HepG2 (cell line): ENCODE measurements around the gene ATP7B. TPM values are rescaled to one million over a fixed set of nuclear protein-coding genes. Genes with fewer than 3 reads are reported as not detected.

Experiments
- ATAC-seq: fragments of 200-7000 bp; cut with Tn5 transposase; 3 replicates; pipeline ENCODE4 v1.9.1; 2020; ENCODE audit warnings: mild to moderate bottlenecking, moderate library complexity
- BruUV-seq: library from RNA; stranded (reverse); fragments of 400-500 nt; replicated peaks from 2 replicates; lab custom pipeline; 2021; lab: Mats Ljungman, UMichigan
- CTCF ChIA-PET: fragments of 300-600 bp; formaldehyde crosslinking; extraction: SDS; loops from one replicate; lab custom pipeline; 2021; ENCODE audit warnings: low total read pairs, inconsistent platforms, low intra/inter-chr PET ratio; lab: Yijun Ruan, JAX
- POLR2A ChIA-PET: fragments of 350-600 bp; sonication (Branson Sonifier 250); formaldehyde crosslinking; loops from one replicate; lab custom pipeline; 2020; ENCODE audit warnings: antibody characterized with exemption, inconsistent platforms; lab: Yijun Ruan, JAX
- DNase-seq: peaks from one replicate; pipeline ENCODE4 v3.0.0-alpha.2; 2015; ENCODE audit warnings: low spot score
- FAIRE-seq: peaks from 3 replicates; lab custom pipeline; 2011; peaks lifted over from hg19 to GRCh38; lab: Jason Lieb, UNC
- H2AFZ ChIP-seq: one replicate; pipeline ENCODE4 v1.6.1; 2011; ENCODE audit warnings: low read length, inconsistent platforms
- H3K27ac ChIP-seq: fragments of 300-600 bp; 3 replicates; pipeline ENCODE4 v1.8.0; 2011; ENCODE audit warnings: mixed run types, mild to moderate bottlenecking, mixed read lengths, low read length, inconsistent platforms; ENCODE audit not compliant: insufficient read depth; ENCODE audit errors: extremely low read length
- H3K27me3 ChIP-seq, 2 experiments: fragments of 200-600 bp in 1 of 2; 2 replicates in 1 of 2; 3 replicates in 1 of 2; pipeline versions ENCODE4 v1.6.0 to v1.8.0; 2011; ENCODE audit warnings: low read length in 2 of 2, mild to moderate bottlenecking in 2 of 2, moderate library complexity in 2 of 2, inconsistent platforms in 1 of 2; ENCODE audit not compliant: insufficient read depth in 2 of 2, control insufficient read depth in 1 of 2
- H3K36me3 ChIP-seq, 2 experiments: fragments of 200-600 bp in 1 of 2; replicated peaks in 1 of 2; 2 replicates in 1 of 2; 3 replicates in 1 of 2; pipeline versions ENCODE4 v1.5.1 to v1.8.0; 2011; ENCODE audit warnings: low read length in 2 of 2, inconsistent platforms in 1 of 2; ENCODE audit not compliant: insufficient read depth in 2 of 2, control insufficient read depth in 1 of 2
- H3K4me1 ChIP-seq: 2 replicates; pipeline ENCODE4 v1.5.1; 2012; ENCODE audit warnings: low read length, inconsistent platforms; ENCODE audit not compliant: insufficient read depth
- H3K4me2 ChIP-seq: 2 replicates; pipeline ENCODE4 v1.6.0; 2011; ENCODE audit warnings: low read depth, low read length, inconsistent platforms
- H3K4me3 ChIP-seq, 3 experiments: fragments of 200-600 bp in 1 of 3; sonication (generic), shearing (Covaris generic) in 1 of 3; replicated peaks in 1 of 3; 2 replicates each; pipeline ENCODE4 v1.5.1; 2011 to 2016; ENCODE audit warnings: low read length in 3 of 3, inconsistent platforms in 2 of 3, low read depth in 2 of 3, mild to moderate bottlenecking in 2 of 3, control low read depth in 1 of 3, mixed read lengths in 1 of 3; ENCODE audit not compliant: insufficient read depth in 1 of 3
- H3K79me2 ChIP-seq: one replicate; pipeline ENCODE4 v1.6.1; 2011; ENCODE audit warnings: low read length, inconsistent platforms; ENCODE audit not compliant: insufficient read depth
- H3K9ac ChIP-seq: 2 replicates; pipeline ENCODE4 v1.6.0; 2011; ENCODE audit warnings: mild to moderate bottlenecking, low read depth, low read length, inconsistent platforms; ENCODE audit not compliant: insufficient read depth
- H3K9me3 ChIP-seq: 2 replicates; pipeline ENCODE4 v1.5.1; 2012; ENCODE audit warnings: mild to moderate bottlenecking, low read length
- H4K20me1 ChIP-seq: 2 replicates; pipeline ENCODE4 v1.6.0; 2011; ENCODE audit warnings: inconsistent platforms, mild to moderate bottlenecking, low read length, moderate library complexity; ENCODE audit not compliant: insufficient read depth
- ELF1 ChIP-seq: sonication (generic); formaldehyde crosslinking; IDR thresholded peaks from 2 replicates; pipeline ENCODE4 v1.4.0; 2020; ENCODE audit warnings: missing genetic modification reagents
- FOXP1 ChIP-seq, 2 experiments: fragments of 450-650 bp in 1 of 2; IDR thresholded peaks; 2 replicates each; pipeline ENCODE4 v1.6.1; 2017 to 2018; ENCODE audit warnings: antibody characterized with exemption in 1 of 2
- GZF1 ChIP-seq: sonication (generic); formaldehyde crosslinking; IDR thresholded peaks from 2 replicates; pipeline ENCODE4 v1.5.1; 2020; ENCODE audit warnings: mild to moderate bottlenecking, missing genetic modification reagents
- HOXA7 ChIP-seq: sonication (generic); formaldehyde crosslinking; IDR thresholded peaks from 2 replicates; pipeline ENCODE4 v1.8.1; 2022; ENCODE audit warnings: mild to moderate bottlenecking, missing genetic modification reagents, moderate library complexity
- MYNN ChIP-seq: sonication (generic); formaldehyde crosslinking; IDR thresholded peaks from 2 replicates; pipeline ENCODE4 v1.4.0; 2020; ENCODE audit warnings: mild to moderate bottlenecking, low read depth, missing genetic modification reagents
- NR0B2 ChIP-seq: sonication (generic); formaldehyde crosslinking; IDR thresholded peaks from 2 replicates; pipeline ENCODE4 v1.4.0; 2020; ENCODE audit warnings: mild to moderate bottlenecking, missing genetic modification reagents
- NR2F2 ChIP-seq: IDR thresholded peaks from 2 replicates; pipeline ENCODE4 v1.6.1; 2012; ENCODE audit warnings: low read depth, inconsistent platforms, borderline replicate concordance
- PRDM15 ChIP-seq: sonication (generic); formaldehyde crosslinking; IDR thresholded peaks from 2 replicates; pipeline ENCODE4 v1.4.0; 2020; ENCODE audit warnings: missing genetic modification reagents
- RNF2 ChIP-seq: fragments of 450-650 bp; conservative IDR thresholded peaks from 2 replicates; pipeline ENCODE4 v1.6.1; 2016; ENCODE audit warnings: low read depth
- SMARCE1 ChIP-seq: fragments of 450-650 bp; IDR thresholded peaks from 2 replicates; pipeline ENCODE4 v1.6.1; 2017; ENCODE audit warnings: borderline replicate concordance
- ZFP37 ChIP-seq: sonication (generic); formaldehyde crosslinking; IDR thresholded peaks from 2 replicates; pipeline ENCODE4 v1.4.0; 2020; ENCODE audit warnings: missing genetic modification reagents, borderline replicate concordance
- ZNF432 ChIP-seq: sonication (generic); formaldehyde crosslinking; IDR thresholded peaks from 2 replicates; pipeline ENCODE4 v1.5.0; 2020; ENCODE audit warnings: missing genetic modification reagents, mild to moderate bottlenecking, borderline replicate concordance
- ZNF660 ChIP-seq: sonication (generic); formaldehyde crosslinking; IDR thresholded peaks from 2 replicates; pipeline ENCODE4 v1.5.1; 2020; ENCODE audit warnings: mild to moderate bottlenecking, low read depth, missing genetic modification reagents, borderline replicate concordance
- WGBS: methylation state at CpG from one replicate; pipeline ENCODE4 v1.1.6; 2017; ENCODE audit warnings: low lambda C conversion rate; 5-methylcytosine and 5-hydroxymethylcytosine counted together
- in situ Hi-C: cut with HindIII; loops from 2 replicates; pipeline ENCODE4 v1.10.0; 2017; ENCODE audit warnings: low pct_unique_long_range_greater_than_20kb; ENCODE audit not compliant: extremely low pct_ligation_motif_present
- intact Hi-C: fragments of 100-400 bp; cut with micrococcal nuclease; formaldehyde crosslinking; loops from one replicate; pipeline ENCODE4 v1.10.0; 2022; ENCODE audit not compliant: unreplicated experiment
- polyA plus RNA-seq, 8 experiments: library from polyadenylated mRNA; depleted of rRNA in 3 of 8; stranded (reverse) in 7 of 8; unstranded in 1 of 8; fragments of >200 nt; fragmentation: Illumina TruSeq in 4 of 8; extraction: Trizol in 4 of 8; gene quantifications; 2 replicates each; pipeline versions ENCODE4 v1.2.1 to v1.2.3, GENCODE V29; 2011 to 2016; ENCODE audit warnings: low read depth in 4 of 8, missing spikeins in 1 of 8, mixed read lengths in 1 of 8; ENCODE audit not compliant: insufficient read depth in 1 of 8
- total RNA-seq, 5 experiments: library from RNA; depleted of rRNA; stranded (reverse); fragments of >200 nt; fragmentation: Illumina TruSeq; extraction: Trizol; gene quantifications; 2 replicates each; pipeline ENCODE4 v1.2.3, GENCODE V29; 2016; ENCODE audit warnings: low read depth in 1 of 5

Gene ATP7B
- total and polyA plus RNA-seq, 2 of the 13 experiments (the other 11 are each of a cell fraction or from before 2014, with no cell fraction given) = 31.8 to 57.4 TPM

GRCh38 chr13:51961493-51962403 lies 49.5 kb downstream of the ATP7B start:
- in situ Hi-C loops (no loop called here), intact Hi-C loops (no loop called here)
- Histone ChIP-seq H3K27ac (no peak overlapping the region), H3K9me3 (no peaks in the 10 kb centered on the region), H3K27me3 (no peaks in the 10 kb centered on the region), H4K20me1 (no peaks in the 10 kb centered on the region), H3K79me2 (no peaks in the 10 kb centered on the region), H3K4me2 (no peak overlapping the region), H3K9ac (no peak overlapping the region), H2AFZ (no peak overlapping the region), H3K4me3 (no peak overlapping the region), H3K36me3 (peaks cover 31 to 81% of the 10 kb centered on the region in 2 experiments), H3K4me1 (peaks cover 10% of the 10 kb centered on the region)
- ATAC-seq (no peak), FAIRE-seq (no peak), DNase-seq (no peak)
- ChIA-PET CTCF (no interaction called here), POLR2A (no interaction called here)
- no TSS peak for BruUV-seq
- 98% methylated on average over 5 of the region's 5 CpGs for WGBS
- TF ChIP-seq ZFP37 (CRISPR knock-in tag) (no peak), ZNF660 (CRISPR knock-in tag) (no peak), NR0B2 (CRISPR knock-in tag) (no peak), NR2F2 (no peak), RNF2 (no peak), GZF1 (CRISPR knock-in tag) (no peak), FOXP1 (IDR thresholded peaks at IDR 0.05) (no peak), FOXP1 (CRISPR knock-in tag; IDR thresholded peaks at IDR 0.05) (no peak), PRDM15 (no peak), ZNF432 (CRISPR knock-in tag) (no peak), HOXA7 (CRISPR knock-in tag) (no peak), ELF1 (no peak), SMARCE1 (no peak), MYNN (CRISPR knock-in tag) (no peak)
